ENCODE results near the gene ADGRG6.

- TF ChIP-seq CTCF (IDR thresholded peaks at IDR 0.05), result no peak
- TF ChIP-seq RAD21 (IDR thresholded peaks at IDR 0.05; ENCODE audit: low read length), result no peak
- TF ChIP-seq REST (IDR thresholded peaks at IDR 0.05; ENCODE audit: low read depth, low read length), result no peak
- no peak for TF ChIP-seq YY1 (IDR thresholded peaks at IDR 0.05; ENCODE audit: low read depth)
These were observed 29.3 kb downstream of the ADGRG6 start for GRCh38 chr6:142331075-142331551.
